HepG2 (cell line): ENCODE measurements around the gene RABEP1. TPM values are rescaled to one million over a fixed set of nuclear protein-coding genes. Genes with fewer than 3 reads are reported as not detected.

Experiments
- ARID4A ChIP-seq: sonication (generic); formaldehyde crosslinking; IDR thresholded peaks from 2 replicates; pipeline ENCODE4 v1.5.0; 2020; ENCODE audit warnings: mild to moderate bottlenecking, missing genetic modification reagents, borderline replicate concordance
- CCDC6 ChIP-seq: sonication (generic); formaldehyde crosslinking; IDR thresholded peaks from 2 replicates; pipeline ENCODE4 v1.8.1; 2022; ENCODE audit warnings: mild to moderate bottlenecking, missing genetic modification reagents, moderate library complexity
- MATR3 ChIP-seq: sonication (generic); formaldehyde crosslinking; IDR thresholded peaks from 2 replicates; pipeline ENCODE4 v1.4.0; 2020; ENCODE audit warnings: missing genetic modification reagents
- NONO ChIP-seq, 2 experiments: fragments of 450-650 bp in 1 of 2; sonication (generic) in 1 of 2; formaldehyde crosslinking in 1 of 2; IDR thresholded peaks in 1 of 2; conservative IDR thresholded peaks in 1 of 2; 2 replicates each; pipeline versions ENCODE4 v1.6.1 to v1.8.0; 2017 to 2022; ENCODE audit warnings: mild to moderate bottlenecking in 1 of 2, missing genetic modification reagents in 1 of 2, moderate library complexity in 1 of 2
- PHF8 ChIP-seq: sonication (generic); formaldehyde crosslinking; IDR thresholded peaks from 2 replicates; pipeline ENCODE4 v1.5.0; 2020; ENCODE audit warnings: missing genetic modification reagents
- PRDM4 ChIP-seq: sonication (generic); formaldehyde crosslinking; IDR thresholded peaks from 2 replicates; pipeline ENCODE4 v1.9.0; 2021; ENCODE audit warnings: missing genetic modification reagents, borderline replicate concordance
- SAP130 ChIP-seq: IDR thresholded peaks from 2 replicates; pipeline ENCODE4 v1.6.1; 2016; ENCODE audit warnings: low read depth
- SP2 ChIP-seq: sonication (generic); formaldehyde crosslinking; IDR thresholded peaks from 2 replicates; pipeline ENCODE4 v1.5.1; 2020; ENCODE audit warnings: mild to moderate bottlenecking, missing genetic modification reagents
- TOPORS ChIP-seq: sonication (generic); formaldehyde crosslinking; IDR thresholded peaks from 2 replicates; pipeline ENCODE4 v1.8.0; 2023; ENCODE audit warnings: mild to moderate bottlenecking, missing genetic modification reagents
- ZBTB38 ChIP-seq: sonication (generic); formaldehyde crosslinking; IDR thresholded peaks from 2 replicates; pipeline ENCODE4 v1.5.1; 2020; ENCODE audit warnings: mild to moderate bottlenecking, missing genetic modification reagents
- ZFP91 ChIP-seq: sonication (generic); formaldehyde crosslinking; IDR thresholded peaks from 2 replicates; pipeline ENCODE4 v1.9.0; 2022; ENCODE audit warnings: missing genetic modification reagents, mild to moderate bottlenecking, borderline replicate concordance
- ZFY ChIP-seq: sonication (generic); formaldehyde crosslinking; IDR thresholded peaks from 2 replicates; pipeline ENCODE4 v1.4.0; 2020; ENCODE audit warnings: missing genetic modification reagents
- ZNF333 ChIP-seq: sonication (generic); formaldehyde crosslinking; IDR thresholded peaks from 2 replicates; pipeline ENCODE4 v1.4.0; 2020; ENCODE audit warnings: mild to moderate bottlenecking, missing genetic modification reagents, borderline replicate concordance
- ZNF687 ChIP-seq: sonication (generic); formaldehyde crosslinking; IDR thresholded peaks from 2 replicates; pipeline ENCODE4 v1.5.1; 2020; ENCODE audit warnings: mild to moderate bottlenecking, missing genetic modification reagents, moderate library complexity
- ZNF773 ChIP-seq: sonication (generic); formaldehyde crosslinking; IDR thresholded peaks from 2 replicates; pipeline ENCODE4 v1.4.0; 2020; ENCODE audit warnings: missing genetic modification reagents, borderline replicate concordance
- polyA plus RNA-seq, 8 experiments: library from polyadenylated mRNA; depleted of rRNA in 3 of 8; stranded (reverse) in 7 of 8; unstranded in 1 of 8; fragments of >200 nt; fragmentation: Illumina TruSeq in 4 of 8; extraction: Trizol in 4 of 8; gene quantifications; 2 replicates each; pipeline versions ENCODE4 v1.2.1 to v1.2.3, GENCODE V29; 2011 to 2016; ENCODE audit warnings: low read depth in 4 of 8, missing spikeins in 1 of 8, mixed read lengths in 1 of 8; ENCODE audit not compliant: insufficient read depth in 1 of 8
- total RNA-seq, 5 experiments: library from RNA; depleted of rRNA; stranded (reverse); fragments of >200 nt; fragmentation: Illumina TruSeq; extraction: Trizol; gene quantifications; 2 replicates each; pipeline ENCODE4 v1.2.3, GENCODE V29; 2016; ENCODE audit warnings: low read depth in 1 of 5

Gene RABEP1
- total and polyA plus RNA-seq, 2 of the 13 experiments (the other 11 are each of a cell fraction or from before 2014, with no cell fraction given): 13.7 to 41.5 TPM

GRCh38 chr17:5281814-5282641 lies at the start of gene RABEP1 (continued):
- TF ChIP-seq ARID4A (CRISPR knock-in tag) (peak; percentile 50), PRDM4 (no peak), ZFY (CRISPR knock-in tag) (peak; percentile 81), NONO (IDR thresholded peaks at IDR 0.05) (no peak), NONO (CRISPR knock-in tag; conservative IDR thresholded peaks at IDR 0.05) (peak; percentile 73; the same call in 1 of the 2 replicates), TOPORS (CRISPR knock-in tag) (0 out of 2 replicates have a peak, but pooled peaks have one; percentile 20), SP2 (CRISPR knock-in tag) (peak; percentile 46; the same call in 1 of the 2 replicates), CCDC6 (CRISPR knock-in tag) (peak; percentile 75), ZNF687 (CRISPR knock-in tag) (peak; percentile 72), SAP130 (CRISPR knock-in tag) (peak; percentile 71), MATR3 (no peak), ZBTB38 (CRISPR knock-in tag) (peak; percentile 16; the same call in 1 of the 2 replicates), ZNF773 (CRISPR knock-in tag) (no peak), ZFP91 (CRISPR knock-in tag) (peak; percentile 66; the same call in 1 of the 2 replicates), ZNF333 (no peak), PHF8 (CRISPR knock-in tag) (peak; percentile 60; the same call in 1 of the 2 replicates)
